GM23338 (cell line): ENCODE results near the gene ITIH5. TPM values are rescaled to one million over a fixed set of nuclear protein-coding genes. Genes with fewer than 3 reads are reported as not detected.

Experiments
- ATAC-seq: fragments of 200-7000 bp; cut with Tn5 transposase; 3 replicates; pipeline ENCODE4 v1.9.1; 2020
- DNase-seq: peaks from one replicate; pipeline ENCODE4 v3.0.0-alpha.2; 2015; ENCODE audit warnings: low spot score
- H2AFZ ChIP-seq: fragments of 200-600 bp; sonication (generic); 2 replicates; pipeline ENCODE4 v1.8.0; 2016; ENCODE audit warnings: antibody characterized with exemption, mild to moderate bottlenecking, moderate library complexity
- H3F3A ChIP-seq: fragments of 200-600 bp; sonication (generic); replicated peaks from 2 replicates; pipeline ENCODE4 v1.8.0; 2017; ENCODE audit warnings: antibody characterized with exemption, mixed run types, low read depth
- H3K27ac ChIP-seq: fragments of 200-600 bp; sonication (generic); 2 replicates; pipeline ENCODE4 v1.6.1; 2016; ENCODE audit warnings: low read depth
- H3K27me3 ChIP-seq: fragments of 200-600 bp; sonication (generic); 2 replicates; pipeline ENCODE4 v1.8.0; 2016; ENCODE audit warnings: mild to moderate bottlenecking, mixed run types, moderate library complexity; ENCODE audit not compliant: insufficient read depth
- H3K36me3 ChIP-seq: fragments of 200-600 bp; sonication (generic); 2 replicates; pipeline ENCODE4 v1.8.0; 2016; ENCODE audit warnings: mild to moderate bottlenecking; ENCODE audit not compliant: insufficient read depth
- H3K4me1 ChIP-seq: fragments of 200-600 bp; sonication (generic); 2 replicates; pipeline ENCODE4 v1.8.0; 2016; ENCODE audit warnings: mild to moderate bottlenecking, moderate library complexity; ENCODE audit not compliant: insufficient read depth
- H3K4me2 ChIP-seq: fragments of 200-600 bp; sonication (generic); 2 replicates; pipeline ENCODE4 v1.7.1; 2017; ENCODE audit warnings: mixed run types
- H3K4me3 ChIP-seq: fragments of 200-600 bp; sonication (generic); 2 replicates; pipeline ENCODE4 v1.6.1; 2016; ENCODE audit warnings: mixed run types
- H3K79me2 ChIP-seq: fragments of 200-600 bp; sonication (generic); replicated peaks from 2 replicates; pipeline ENCODE4 v1.8.0; 2017; ENCODE audit warnings: mild to moderate bottlenecking; ENCODE audit not compliant: insufficient read depth
- H3K9me2 ChIP-seq: fragments of 200-600 bp; sonication (generic); 2 replicates; pipeline ENCODE4 v1.8.0; 2017; ENCODE audit not compliant: insufficient read depth
- H4K20me1 ChIP-seq: fragments of 200-600 bp; sonication (generic); replicated peaks from 2 replicates; pipeline ENCODE4 v1.8.0; 2017; ENCODE audit warnings: mild to moderate bottlenecking; ENCODE audit not compliant: insufficient read depth
- H3K27ac Mint-ChIP-seq: 2 replicates; pipeline ENCODE4 v1.8.0; 2020; ENCODE audit warnings: inconsistent platforms, mild to moderate bottlenecking, moderate library complexity, mixed read lengths
- H3K27me3 Mint-ChIP-seq: 3 replicates; pipeline ENCODE4 v1.8.0; 2022; ENCODE audit warnings: low read depth, mild to moderate bottlenecking, moderate library complexity, mixed read lengths, inconsistent platforms; ENCODE audit not compliant: insufficient read depth, poor library complexity
- H3K36me3 Mint-ChIP-seq: 3 replicates; pipeline ENCODE4 v1.8.0; 2021; ENCODE audit warnings: low read depth, mild to moderate bottlenecking, inconsistent platforms, moderate library complexity, mixed read lengths
- H3K4me1 Mint-ChIP-seq: 3 replicates; pipeline ENCODE4 v1.8.0; 2020; ENCODE audit warnings: mild to moderate bottlenecking, inconsistent platforms, mixed read lengths
- H3K4me3 Mint-ChIP-seq: 3 replicates; pipeline ENCODE4 v1.8.0; 2021; ENCODE audit warnings: moderate library complexity, mild to moderate bottlenecking, inconsistent platforms, mixed read lengths
- H3K9me3 Mint-ChIP-seq: 3 replicates; pipeline ENCODE4 v1.8.0; 2020; ENCODE audit warnings: moderate library complexity, mild to moderate bottlenecking, inconsistent platforms, mixed read lengths
- CTCF ChIP-seq, 2 experiments: fragments of 200-600 bp in 1 of 2; sonication (generic) in 1 of 2; conservative IDR thresholded peaks; 2 replicates each; pipeline versions ENCODE4 v1.5.1 to v1.6.1; 2016 to 2017; ENCODE audit warnings: antibody characterized with exemption in 2 of 2, low read depth in 2 of 2, mild to moderate bottlenecking in 2 of 2, moderate library complexity in 1 of 2
- ETS1 ChIP-seq: IDR thresholded peaks from 2 replicates; pipeline ENCODE4 v1.6.1; 2016; ENCODE audit warnings: antibody characterized with exemption
- POLR2AphosphoS5 ChIP-seq: IDR thresholded peaks from 2 replicates; pipeline ENCODE4 v1.6.1; 2016; ENCODE audit warnings: antibody characterized with exemption, low read depth
- REST ChIP-seq: IDR thresholded peaks from one replicate; pipeline ENCODE4 v1.6.1; 2018; ENCODE audit warnings: antibody characterized with exemption; ENCODE audit not compliant: unreplicated experiment
- polyA plus RNA-seq: library from polyadenylated mRNA; unstranded; fragments of >200 nt; fragmentation: Nextera tagmentation; extraction: Ambion mirVana; gene quantifications from 2 replicates; pipeline ENCODE4 v1.2.1, GENCODE V29; 2016
- total RNA-seq: library from RNA; depleted of rRNA; stranded (reverse); fragments of >200 nt; shearing (Covaris generic); gene quantifications from 2 replicates; pipeline ENCODE4 v1.2.3, GENCODE V29; 2014

The ITIH5 gene
- total and polyA plus RNA-seq, 2 experiments from 2014 or later: 0.99 to 2.2 TPM

- TF ChIP-seq ETS1 (no peak), CTCF (conservative IDR thresholded peaks at IDR 0.05; ENCODE audit: low read depth in 2 of 2) (no peak)
These were observed 37.6 kb upstream of the ITIH5 start (continued) for GRCh38 chr10:7704071-7705016.

- H3K4me2 ChIP-seq: no peak within 1 kb of the TSS
- no peak within 1 kb of the TSS for H3K27ac ChIP-seq
- no peaks in the 10 kb centered on the region for H3K36me3 ChIP-seq
- ATAC-seq (no peak), DNase-seq (no peak)
- Mint-ChIP-seq H3K27ac (no peak within 1 kb of the TSS; the same call in 1 of the 2 replicates), H3K36me3 (no peaks in the 10 kb centered on the region), H3K9me3 (no peaks in the 10 kb centered on the region), H3K27me3 (peaks cover 2% of the 10 kb centered on the region), H3K4me3 (no peak within 1 kb of the TSS), H3K4me1 (peaks cover 10% of the 10 kb centered on the region)
- no peaks in the 10 kb centered on the region for H3F3A ChIP-seq
- TF ChIP-seq ETS1: no peak
- no peak for TF ChIP-seq REST
- TF ChIP-seq POLR2AphosphoS5: no peak
- H3K27me3 ChIP-seq: no peaks in the 10 kb centered on the region
- H3K79me2 ChIP-seq: no peaks in the 10 kb centered on the region
- H3K9me2 ChIP-seq: no peaks in the 10 kb centered on the region
- H3K4me1 ChIP-seq: no peaks in the 10 kb centered on the region; the same call in 1 of the 2 replicates
- H4K20me1 ChIP-seq: no peaks in the 10 kb centered on the region
- no peak within 1 kb of the TSS for H3K4me3 ChIP-seq
- peak within 1 kb of the TSS; percentile 66; the same call in 1 of the 2 replicates for H2AFZ ChIP-seq
These were observed 36.4 kb upstream of the ITIH5 start, which contains the start of gene ITIH2 for GRCh38 chr10:7703140-7703539. ITIH2 (plus strand) TSS chr10:7703316; CDS start chr10:7703435, 119 bp downstream.
